ENCODE data around the gene SLC7A6. TPM values are rescaled to one million over a fixed set of nuclear protein-coding genes. Genes with fewer than 3 reads are reported as not detected.
A peak's percentile ranks its signal among the peaks of the same experiment; 100 is the strongest.

Gene SLC7A6
- total RNA-seq, 1 experiment from 2014 or later = 267 TPM

GRCh38 chr16:68282064-68282452, 17.7 kb downstream of the SLC7A6 start:
- no peak for TF ChIP-seq CTCF (IDR thresholded peaks at IDR 0.05; ENCODE audit: insufficient read depth in 1 of 2, low read depth in 1 of 2, low read length in 1 of 2, severe bottlenecking in 1 of 2, unreplicated experiment in 1 of 2)
- Mint-ChIP-seq H3K4me1 (ENCODE audit: low read depth, unreplicated experiment) (peaks cover 45% of the 10 kb centered on the region), H3K9me3 (ENCODE audit: unreplicated experiment) (no peaks in the 10 kb centered on the region), H3K27me3 (ENCODE audit: insufficient read depth, unreplicated experiment) (no peaks in the 10 kb centered on the region), H3K4me3 (ENCODE audit: unreplicated experiment) (peak overlapping the region; percentile 29), H3K36me3 (ENCODE audit: insufficient read depth, unreplicated experiment) (peaks cover 97% of the 10 kb centered on the region), H3K27ac (ENCODE audit: unreplicated experiment) (peak overlapping the region; percentile 58)
- intact Hi-C loops (cut with micrococcal nuclease; ENCODE audit: unreplicated experiment) = no loop called here
- CTCF ChIA-PET = interaction anchor here (0.6 to 1.9 kb wide), 4 partner anchors 13 to 175 kb away, joined by 3 to 14 read pairs (median 5); partner anchors contain the start of gene SLC7A6
- POLR2A ChIA-PET = interaction anchor here (0.5 to 2.6 kb wide), 4 partner anchors 15 to 851 kb away, joined by 3 to 15 read pairs (median 6); partner anchors contain the start of genes HSD11B2, PRMT7, SLC7A6 and SLC7A6OS
- no TSS peak for BruUV-seq (replicated peaks)
- H3K36me3 ChIP-seq (ENCODE audit: control insufficient read depth, insufficient read depth, low read length) = peaks cover 3% of the 10 kb centered on the region; the same call in 1 of the 2 replicates
- H3K4me3 ChIP-seq (ENCODE audit: low read depth, low read length) = no peak overlapping the region
- peaks cover 34% of the 10 kb centered on the region for H3K4me1 ChIP-seq
- no peak for DNase-seq
- H3K27me3 ChIP-seq (replicated peaks; ENCODE audit: control insufficient read depth, insufficient read depth, low read length) = no peaks in the 10 kb centered on the region
- H3K9me3 ChIP-seq = no peaks in the 10 kb centered on the region

- no peak for DNase-seq
- no TSS peak for BruUV-seq (replicated peaks)
- TF ChIP-seq CTCF (IDR thresholded peaks at IDR 0.05; ENCODE audit: insufficient read depth in 1 of 2, low read depth in 1 of 2, low read length in 1 of 2, severe bottlenecking in 1 of 2, unreplicated experiment in 1 of 2) = no peak
- Histone ChIP-seq H3K27me3 (replicated peaks; ENCODE audit: control insufficient read depth, insufficient read depth, low read length) (no peaks in the 10 kb centered on the region), H3K4me1 (peaks cover 27% of the 10 kb centered on the region), H3K36me3 (ENCODE audit: control insufficient read depth, insufficient read depth, low read length) (peaks cover 3% of the 10 kb centered on the region; the same call in 1 of the 2 replicates), H3K9me3 (no peaks in the 10 kb centered on the region), H3K4me3 (ENCODE audit: low read depth, low read length) (no peak overlapping the region)
- peak overlapping the region; percentile 58 for H3K27ac Mint-ChIP-seq (ENCODE audit: unreplicated experiment)
- no peak overlapping the region for H3K4me3 Mint-ChIP-seq (ENCODE audit: unreplicated experiment)
- H3K36me3 Mint-ChIP-seq (ENCODE audit: insufficient read depth, unreplicated experiment) = peaks cover 98% of the 10 kb centered on the region
- no peaks in the 10 kb centered on the region for H3K27me3 Mint-ChIP-seq (ENCODE audit: insufficient read depth, unreplicated experiment)
- H3K9me3 Mint-ChIP-seq (ENCODE audit: unreplicated experiment) = no peaks in the 10 kb centered on the region
- peaks cover 50% of the 10 kb centered on the region for H3K4me1 Mint-ChIP-seq (ENCODE audit: low read depth, unreplicated experiment)
- POLR2A ChIA-PET = interaction anchor here (1.0 kb wide), 1 partner anchor 19 kb away, joined by 3 read pairs; the partner anchor contains the start of gene SLC7A6
- intact Hi-C loops (cut with micrococcal nuclease; ENCODE audit: unreplicated experiment) = no loop called here
- CTCF ChIA-PET = interaction anchor here (1.0 kb wide), 1 partner anchor 19 kb away, joined by 4 read pairs; the partner anchor contains the start of gene SLC7A6
Measured at GRCh38 chr16:68283346-68283745, 19.0 kb downstream of the SLC7A6 start.

- BruUV-seq (replicated peaks) = no TSS peak
- peak overlapping the region; percentile 58 for H3K27ac Mint-ChIP-seq (ENCODE audit: unreplicated experiment)
- no peaks in the 10 kb centered on the region for H3K27me3 Mint-ChIP-seq (ENCODE audit: insufficient read depth, unreplicated experiment)
- Histone ChIP-seq H3K36me3 (ENCODE audit: control insufficient read depth, insufficient read depth, low read length) (peaks cover 3% of the 10 kb centered on the region; the same call in 1 of the 2 replicates), H3K4me3 (ENCODE audit: low read depth, low read length) (no peak overlapping the region), H3K4me1 (peaks cover 27% of the 10 kb centered on the region), H3K9me3 (no peaks in the 10 kb centered on the region), H3K27me3 (replicated peaks; ENCODE audit: control insufficient read depth, insufficient read depth, low read length) (no peaks in the 10 kb centered on the region)
- H3K9me3 Mint-ChIP-seq (ENCODE audit: unreplicated experiment) = no peaks in the 10 kb centered on the region
- H3K4me3 Mint-ChIP-seq (ENCODE audit: unreplicated experiment) = no peak overlapping the region
- H3K36me3 Mint-ChIP-seq (ENCODE audit: insufficient read depth, unreplicated experiment) = peaks cover 98% of the 10 kb centered on the region
- H3K4me1 Mint-ChIP-seq (ENCODE audit: low read depth, unreplicated experiment) = peaks cover 50% of the 10 kb centered on the region
- ChIA-PET POLR2A (interaction anchor here (1.0 kb wide), 1 partner anchor 19 kb away, joined by 3 read pairs; the partner anchor contains the start of gene SLC7A6), CTCF (interaction anchor here (1.0 to 2.1 kb wide), 2 partner anchors 20 to 44 kb away, joined by 4 to 5 read pairs; partner anchors contain the start of gene SLC7A6)
- TF ChIP-seq CTCF (IDR thresholded peaks at IDR 0.05; ENCODE audit: insufficient read depth in 1 of 2, low read depth in 1 of 2, low read length in 1 of 2, severe bottlenecking in 1 of 2, unreplicated experiment in 1 of 2) = no peak
- DNase-seq = no peak
- intact Hi-C loops (cut with micrococcal nuclease; ENCODE audit: unreplicated experiment) = no loop called here
Measured at GRCh38 chr16:68283801-68284598, 19.7 kb downstream of the SLC7A6 start.
